Measurements from ENCODE around the gene PITRM1.
A peak's percentile ranks its signal among the peaks of the same experiment; 100 is the strongest.

Gene PITRM1

DNA sequence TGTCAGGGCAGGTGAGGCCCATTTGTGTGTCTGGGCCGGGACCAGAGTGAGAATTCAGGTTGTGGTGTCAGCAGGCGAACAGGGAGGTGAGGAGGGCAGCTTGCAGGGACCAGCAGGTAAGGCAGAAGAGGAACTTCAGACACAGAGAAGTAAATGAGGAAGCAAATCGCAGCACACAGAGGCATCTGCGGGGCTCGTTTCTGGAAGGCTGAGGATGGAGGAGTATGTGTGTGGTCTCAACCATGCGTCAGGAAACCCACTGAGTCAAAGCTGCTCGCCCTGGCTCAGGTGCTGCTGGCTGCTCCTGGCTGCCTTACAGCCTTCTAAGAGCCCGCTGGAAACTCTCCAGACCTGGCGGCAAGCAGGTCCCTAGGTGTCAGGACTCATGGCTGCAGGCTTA is 26.9 kb upstream of the PITRM1 start:
- no peak for DNase-seq (ENCODE audit: extremely low spot score)
- CTCF ChIA-PET, result no interaction called here
- TF ChIP-seq, protein P1, sequence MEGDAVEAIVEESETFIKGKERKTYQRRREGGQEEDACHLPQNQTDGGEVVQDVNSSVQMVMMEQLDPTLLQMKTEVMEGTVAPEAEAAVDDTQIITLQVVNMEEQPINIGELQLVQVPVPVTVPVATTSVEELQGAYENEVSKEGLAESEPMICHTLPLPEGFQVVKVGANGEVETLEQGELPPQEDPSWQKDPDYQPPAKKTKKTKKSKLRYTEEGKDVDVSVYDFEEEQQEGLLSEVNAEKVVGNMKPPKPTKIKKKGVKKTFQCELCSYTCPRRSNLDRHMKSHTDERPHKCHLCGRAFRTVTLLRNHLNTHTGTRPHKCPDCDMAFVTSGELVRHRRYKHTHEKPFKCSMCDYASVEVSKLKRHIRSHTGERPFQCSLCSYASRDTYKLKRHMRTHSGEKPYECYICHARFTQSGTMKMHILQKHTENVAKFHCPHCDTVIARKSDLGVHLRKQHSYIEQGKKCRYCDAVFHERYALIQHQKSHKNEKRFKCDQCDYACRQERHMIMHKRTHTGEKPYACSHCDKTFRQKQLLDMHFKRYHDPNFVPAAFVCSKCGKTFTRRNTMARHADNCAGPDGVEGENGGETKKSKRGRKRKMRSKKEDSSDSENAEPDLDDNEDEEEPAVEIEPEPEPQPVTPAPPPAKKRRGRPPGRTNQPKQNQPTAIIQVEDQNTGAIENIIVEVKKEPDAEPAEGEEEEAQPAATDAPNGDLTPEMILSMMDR (IDR thresholded peaks at IDR 0.05; ENCODE audit: control extremely low read depth, extremely low read depth, low read depth, missing control alignments), result no peak

DNA sequence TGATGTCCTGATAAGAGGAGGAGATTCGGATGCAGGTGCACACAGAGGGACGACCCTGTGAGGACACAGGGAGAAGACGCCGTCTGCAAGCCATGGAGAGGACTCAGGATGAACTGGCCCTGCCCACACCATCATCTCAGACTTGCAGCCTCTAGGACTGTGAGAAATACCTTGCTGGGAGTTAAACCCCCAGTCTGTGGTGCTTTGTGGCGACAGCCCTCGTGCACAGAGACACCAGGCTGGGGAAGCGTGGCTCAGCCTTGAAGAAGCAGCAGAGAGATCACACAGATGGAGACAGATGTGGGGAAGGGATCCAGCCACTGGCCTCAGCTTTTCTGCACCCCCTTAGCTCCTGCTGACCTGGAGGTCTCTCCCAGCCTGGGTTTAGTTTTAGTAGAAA is 26.3 kb upstream of the PITRM1 start:
- ChIA-PET POLR2A (no interaction called here), CTCF (interaction anchor here (1.8 kb wide), 1 partner anchor 13 kb away, joined by 5 read pairs; no protein-coding TSS in a partner anchor)
- TF ChIP-seq, protein P1 (IDR thresholded peaks at IDR 0.05; ENCODE audit: control extremely low read depth, extremely low read depth, low read depth, missing control alignments), result no peak
- no peak for DNase-seq (ENCODE audit: extremely low spot score)

More for the DNA sequence above, 26.9 kb upstream of the PITRM1 start:
- POLR2A ChIA-PET, result no interaction called here

DNA sequence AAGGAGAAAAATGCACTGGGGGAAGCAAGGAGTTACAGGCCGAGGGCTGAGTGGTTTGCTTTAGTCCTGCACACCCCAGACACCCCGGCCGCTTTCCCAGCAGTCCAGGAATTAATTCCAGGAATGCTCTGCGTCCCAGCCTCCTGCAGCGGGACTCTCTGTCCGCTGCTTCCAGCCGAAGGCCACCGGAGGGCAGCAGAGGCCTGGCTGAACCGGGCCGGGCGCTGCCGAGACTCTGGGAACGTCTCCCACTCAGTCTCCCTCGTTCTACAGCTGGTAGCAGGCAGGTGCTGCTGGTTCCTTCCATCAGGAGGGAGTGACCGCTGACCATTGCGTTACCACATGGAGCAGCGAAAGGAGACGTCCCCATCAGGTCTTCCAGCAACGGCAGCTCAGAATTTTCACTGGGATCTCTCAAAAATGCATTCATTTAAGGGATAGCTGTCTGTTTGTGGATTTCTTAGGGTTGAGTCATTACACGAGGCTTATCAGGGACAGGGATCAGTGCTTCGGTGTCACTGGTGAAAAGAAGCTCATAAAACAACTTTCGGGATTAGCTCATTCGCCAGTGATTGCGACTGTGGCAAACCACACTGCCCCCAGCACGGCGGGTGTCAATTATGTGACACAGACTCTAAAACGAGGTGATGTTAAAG is 24.9 kb upstream of the PITRM1 start:
- TF ChIP-seq, protein P1 (IDR thresholded peaks at IDR 0.05; ENCODE audit: control extremely low read depth, extremely low read depth, low read depth, missing control alignments), result peak; percentile 84
- peak; percentile 77 for DNase-seq (ENCODE audit: extremely low spot score)
- ChIA-PET POLR2A (interaction anchor here (0.7 kb wide), 1 partner anchor 1617 kb away, joined by 3 read pairs; no protein-coding TSS in a partner anchor), CTCF (interaction anchor here (0.8 to 4.2 kb wide), 16 partner anchors 8 to 1573 kb away, joined by 3 to 32 read pairs (median 5); no protein-coding TSS in a partner anchor)

DNA sequence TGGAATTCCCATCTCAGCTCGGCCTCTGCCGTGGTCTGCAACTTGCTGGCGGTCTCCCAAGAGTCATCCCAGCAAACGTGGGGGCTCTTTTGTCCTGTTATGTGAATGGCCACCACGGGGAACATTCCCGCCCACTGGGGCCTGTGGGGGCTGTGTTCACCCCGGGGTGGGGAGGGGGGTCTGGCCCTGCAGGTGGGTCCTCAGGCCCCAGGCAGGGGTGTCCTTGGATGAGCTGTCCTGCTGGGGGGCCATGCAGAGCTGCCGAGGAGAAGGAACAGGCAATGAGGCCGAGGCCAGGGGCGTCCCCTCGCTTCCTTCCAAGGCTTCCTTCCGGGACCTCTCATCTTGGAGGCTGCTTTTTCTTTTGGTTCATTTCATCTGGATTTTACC is 24.4 kb upstream of the PITRM1 start:
- no peak for DNase-seq (ENCODE audit: extremely low spot score)
- POLR2A ChIA-PET, result no interaction called here
- TF ChIP-seq, protein P1 (IDR thresholded peaks at IDR 0.05; ENCODE audit: control extremely low read depth, extremely low read depth, low read depth, missing control alignments), result no peak
- CTCF ChIA-PET, result interaction anchor here (0.8 to 4.2 kb wide), 10 partner anchors 10 to 1573 kb away, joined by 3 to 32 read pairs (median 6); no protein-coding TSS in a partner anchor

DNA sequence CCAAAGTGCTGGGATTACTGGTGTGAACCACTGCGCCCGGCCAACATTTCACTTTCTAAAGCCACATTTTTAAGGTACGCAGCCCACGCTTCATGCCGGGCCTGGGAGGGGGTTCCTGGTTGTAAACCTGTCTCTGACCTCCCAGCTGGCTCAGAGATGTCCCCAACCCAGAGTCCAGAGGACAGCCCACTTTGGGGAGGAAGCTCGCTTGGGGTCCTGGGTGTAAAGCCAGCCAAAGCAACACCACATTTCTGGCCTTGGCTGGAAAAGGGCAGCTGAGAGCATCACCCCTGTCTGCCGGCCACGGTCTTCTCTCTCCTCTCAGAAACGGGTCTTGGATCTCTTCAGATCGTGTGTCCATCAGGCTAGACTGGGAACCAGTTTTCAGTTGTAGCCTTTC is 23.9 kb upstream of the PITRM1 start:
- DNase-seq (ENCODE audit: extremely low spot score), result no peak
- TF ChIP-seq, protein P1 (IDR thresholded peaks at IDR 0.05; ENCODE audit: control extremely low read depth, extremely low read depth, low read depth, missing control alignments), result no peak
- ChIA-PET POLR2A (no interaction called here), CTCF (interaction anchor here (0.8 to 4.2 kb wide), 7 partner anchors 10 to 1569 kb away, joined by 3 to 32 read pairs (median 8); no protein-coding TSS in a partner anchor)

DNA sequence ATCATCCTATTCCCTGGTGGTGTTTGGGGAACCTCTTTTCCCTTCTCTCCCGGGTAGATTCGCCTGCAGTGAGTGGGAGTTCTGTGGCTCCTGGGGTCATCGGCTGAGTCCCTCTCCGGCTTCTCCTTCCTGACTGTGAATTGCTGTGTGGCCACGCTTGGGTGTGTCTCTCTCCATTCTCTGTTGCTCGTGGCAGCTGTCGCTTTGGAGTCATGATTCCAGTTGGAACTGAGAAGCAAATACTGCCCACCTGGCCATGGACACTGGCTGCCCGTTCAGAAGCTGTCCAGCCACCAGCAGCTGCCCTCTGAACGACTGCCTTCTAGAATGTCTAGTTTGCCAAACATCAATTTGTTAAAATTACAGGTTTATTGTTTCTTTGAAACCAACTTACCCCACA is 23.1 kb upstream of the PITRM1 start:
- TF ChIP-seq, protein P1 (IDR thresholded peaks at IDR 0.05; ENCODE audit: control extremely low read depth, extremely low read depth, low read depth, missing control alignments), result no peak
- POLR2A ChIA-PET, result no interaction called here
- DNase-seq (ENCODE audit: extremely low spot score), result no peak
- CTCF ChIA-PET, result interaction anchor here (4.2 kb wide), 1 partner anchor 1570 kb away, joined by 32 read pairs; no protein-coding TSS in a partner anchor

Measured in GM10248 (cell line).